GM19043 (cell line): ENCODE measurements around the gene ITLN2.
"Not testable (repeated sequence)": the region's sequence is repeated elsewhere in the genome, so short reads cannot be mapped to it uniquely, and the experiment has no call there.

Source experiments
- ATAC-seq: cut with Tn5 transposase; IDR thresholded peaks from one replicate; pipeline ENCODE4 v1.9.1; 2021; ENCODE audit warnings: low read depth; ENCODE audit not compliant: unreplicated experiment

Gene ITLN2

DNA sequence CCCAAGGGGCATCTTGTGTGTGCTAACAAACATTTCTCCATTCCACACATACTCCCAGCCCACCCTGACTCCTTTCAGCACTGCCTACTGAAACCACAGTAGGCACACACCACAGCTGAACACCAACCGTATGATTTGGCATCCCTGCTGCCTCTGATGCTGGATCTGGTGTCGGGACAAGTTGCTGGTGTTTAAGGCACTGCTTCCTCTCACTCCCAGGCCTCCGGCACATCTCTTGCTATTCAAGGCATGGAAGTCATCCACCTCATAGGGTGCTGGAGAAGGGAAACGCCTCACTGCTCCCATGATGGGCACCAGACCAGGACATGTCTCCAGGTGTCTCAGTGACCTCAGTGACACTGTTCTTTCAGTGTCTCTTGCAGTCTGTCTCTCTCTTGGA, 2.4 kb upstream of the ITLN2 start:
- ATAC-seq, result no peak

DNA sequence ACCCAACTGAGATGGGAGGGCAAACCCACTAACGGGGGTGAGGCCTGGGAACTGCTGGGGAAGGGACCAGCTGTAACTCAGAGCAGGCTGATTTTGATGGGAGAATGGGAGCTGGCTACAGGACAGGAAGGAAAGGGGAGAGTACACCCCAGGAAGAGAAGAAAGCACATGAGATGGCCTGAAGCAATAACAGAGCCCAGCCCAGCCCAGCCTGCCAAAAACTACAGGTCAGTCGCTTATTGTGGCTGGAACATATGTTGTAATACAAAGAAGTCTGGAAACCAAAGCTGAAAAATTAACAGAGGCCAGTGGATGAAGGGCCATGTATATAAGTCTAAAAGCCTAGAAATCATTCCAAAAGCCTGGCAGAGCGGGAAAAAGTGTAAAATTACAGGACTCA, 1.6 kb downstream of the ITLN2 start:
- ATAC-seq, result no peak

GRCh38 chr1:160952129-160952510, 2.5 kb downstream of the ITLN2 start:
- no peak for ATAC-seq

GRCh38 chr1:160951443-160952128, 3.0 kb downstream of the ITLN2 start:
- peak; percentile 53 for ATAC-seq

- ATAC-seq, result no peak
These were observed 4.0 kb downstream of the ITLN2 start for GRCh38 chr1:160950657-160951056.

DNA sequence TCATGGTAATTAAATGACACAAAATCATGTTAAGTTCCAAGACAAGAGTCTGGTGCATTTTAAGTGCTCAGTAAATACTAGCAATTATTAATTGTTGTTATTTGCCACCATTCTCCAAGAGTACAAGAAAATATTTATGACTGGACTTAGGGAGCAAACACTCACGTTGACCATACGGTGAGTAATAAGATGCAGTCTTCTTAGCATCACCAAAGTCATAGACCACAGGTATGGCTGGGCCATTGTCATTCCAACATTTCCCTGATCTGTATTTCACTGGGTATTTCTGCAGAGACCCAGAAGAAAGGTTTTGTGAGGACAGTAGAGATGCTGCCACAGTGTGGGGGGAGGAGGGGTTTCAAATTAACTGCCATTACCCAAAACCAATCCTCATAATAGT, 4.7 kb downstream of the ITLN2 start:
- ATAC-seq, result no peak

GRCh38 chr1:160949216-160949880, 5.3 kb downstream of the ITLN2 start:
- ATAC-seq, result not testable (repeated sequence)

- ATAC-seq, result not testable (repeated sequence)
These were observed 7.3 kb downstream of the ITLN2 start for GRCh38 chr1:160947174-160947759.

GRCh38 chr1:160945881-160946280, 8.7 kb downstream of the ITLN2 start:
- ATAC-seq, result not testable (repeated sequence)

DNA sequence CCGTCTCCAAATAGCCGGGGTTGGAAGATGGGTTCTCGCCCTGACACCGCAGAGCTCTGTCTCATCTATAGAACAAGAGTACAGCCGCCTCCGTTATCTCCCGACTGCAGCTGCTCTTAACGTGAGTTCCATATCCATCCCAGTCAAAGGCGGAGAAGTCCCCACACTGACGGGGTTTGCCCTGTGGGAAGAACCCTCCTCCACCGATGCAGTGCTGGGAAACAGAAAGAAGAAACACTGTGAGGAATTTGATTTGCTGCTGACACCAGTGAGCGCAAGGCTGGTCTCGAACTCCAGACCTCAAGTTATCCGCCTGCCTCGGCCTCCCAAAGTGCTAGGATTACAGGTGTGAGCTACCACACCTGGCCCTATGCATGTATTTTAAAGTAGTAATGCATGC, 9.5 kb downstream of the ITLN2 start:
- ATAC-seq, result no peak

GRCh38 chr1:160942926-160943325, 11.7 kb downstream of the ITLN2 start:
- no peak for ATAC-seq

DNA sequence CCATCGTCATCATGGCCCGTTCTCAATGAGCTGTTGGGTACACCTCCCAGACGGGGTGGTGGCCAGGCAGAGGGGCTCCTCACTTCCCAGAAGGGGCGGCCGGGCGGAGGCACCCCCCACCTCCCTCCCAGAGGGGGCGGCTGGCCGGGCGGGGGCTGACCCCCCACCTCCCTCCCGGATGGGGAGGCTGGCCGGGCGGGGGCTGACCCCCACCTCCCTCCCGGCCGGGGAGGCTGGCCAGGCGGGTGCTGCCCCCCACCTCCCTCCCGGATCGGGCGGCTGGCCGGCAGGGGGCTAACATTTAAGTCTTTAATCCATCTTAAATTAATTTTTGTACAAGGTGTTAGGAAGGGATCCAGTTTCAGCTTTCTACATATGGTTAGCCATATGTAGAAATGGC, 17.9 kb downstream of the ITLN2 start:
- not testable (repeated sequence) for ATAC-seq

DNA sequence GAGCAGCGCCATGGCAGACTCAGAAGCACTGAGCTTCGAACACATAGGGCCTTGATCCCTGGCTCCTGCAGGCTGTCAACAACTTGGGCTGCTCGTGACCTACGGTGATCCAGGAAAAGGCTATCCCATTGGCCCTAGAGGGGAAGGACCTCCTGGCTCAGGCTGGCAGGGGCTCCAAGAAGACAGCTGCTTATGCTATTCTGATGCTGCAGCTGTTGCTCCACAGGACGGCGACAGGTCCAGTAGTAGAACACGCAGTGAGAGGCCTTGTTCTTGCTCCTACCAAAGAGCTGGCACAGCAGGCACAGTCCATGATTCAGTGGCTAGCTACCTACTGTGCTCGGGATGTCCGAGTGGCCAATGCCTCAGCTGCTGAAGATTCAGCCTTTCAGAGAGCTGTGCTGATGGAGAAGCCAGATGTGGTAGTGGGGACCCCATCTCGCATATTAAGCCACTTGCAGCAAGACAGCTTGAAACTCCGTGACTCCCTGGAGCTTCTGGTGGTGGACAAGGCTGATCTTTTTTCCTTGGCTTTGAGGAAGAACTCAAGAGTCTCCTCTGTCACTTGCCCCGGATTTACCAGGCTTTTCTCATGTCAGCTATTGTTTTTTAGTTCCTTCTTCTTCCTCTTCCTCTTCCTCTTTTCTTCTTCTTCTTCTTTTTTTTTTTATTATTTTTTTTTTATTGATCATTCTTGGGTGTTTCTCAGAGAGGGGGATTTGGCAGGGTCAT, 18.9 kb downstream of the ITLN2 start:
- ATAC-seq, result no peak

DNA sequence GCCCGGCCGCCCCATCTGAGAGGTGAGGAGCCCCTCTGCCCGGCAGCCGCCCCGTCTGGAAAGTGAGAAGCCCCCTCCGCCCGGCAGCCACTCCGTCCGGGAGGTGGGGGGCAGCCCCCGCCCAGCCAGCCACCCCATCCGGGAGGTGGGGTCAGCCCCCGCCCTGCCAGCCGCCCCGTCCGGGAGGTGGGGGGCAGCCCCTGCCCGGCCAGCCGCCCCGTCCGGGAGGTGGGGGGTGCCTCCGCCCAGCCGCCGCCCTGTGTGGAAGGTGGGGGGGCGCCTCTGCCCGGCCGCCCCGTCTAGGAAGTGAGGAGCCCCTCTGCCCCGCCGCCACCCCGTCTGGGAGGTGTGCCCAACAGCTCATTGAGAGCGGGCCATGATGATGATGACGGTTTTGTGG, 21.3 kb downstream of the ITLN2 start:
- ATAC-seq, result not testable (repeated sequence)

DNA sequence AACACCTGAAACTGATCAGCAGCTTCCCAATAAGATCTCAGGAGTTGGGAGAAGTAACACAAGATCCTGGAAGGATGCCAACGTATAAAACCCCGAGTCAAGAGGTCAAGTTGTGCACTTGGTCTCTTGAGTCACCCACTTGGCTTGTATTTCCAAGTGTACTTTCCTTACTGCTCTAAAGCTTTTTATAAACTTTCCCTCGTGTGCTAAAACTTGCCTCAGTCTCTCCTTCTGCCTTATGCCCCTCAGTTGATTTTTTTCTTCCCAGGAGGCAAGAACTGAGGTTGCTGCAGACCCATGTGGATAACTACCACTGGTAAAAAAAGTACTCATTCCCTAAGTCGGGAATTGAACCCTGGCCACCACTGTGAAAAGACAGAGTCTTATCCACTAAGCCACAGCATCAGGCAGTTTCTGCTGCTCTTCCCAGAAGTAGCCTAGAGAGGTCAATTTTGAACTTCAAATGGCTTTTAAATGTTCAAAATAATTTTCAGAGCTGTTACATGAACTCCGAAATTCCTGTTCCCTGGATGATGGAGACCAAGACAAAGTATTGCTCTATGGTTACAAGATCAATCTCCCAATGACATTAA, 28.9 kb downstream of the ITLN2 start:
- ATAC-seq, result no peak

DNA sequence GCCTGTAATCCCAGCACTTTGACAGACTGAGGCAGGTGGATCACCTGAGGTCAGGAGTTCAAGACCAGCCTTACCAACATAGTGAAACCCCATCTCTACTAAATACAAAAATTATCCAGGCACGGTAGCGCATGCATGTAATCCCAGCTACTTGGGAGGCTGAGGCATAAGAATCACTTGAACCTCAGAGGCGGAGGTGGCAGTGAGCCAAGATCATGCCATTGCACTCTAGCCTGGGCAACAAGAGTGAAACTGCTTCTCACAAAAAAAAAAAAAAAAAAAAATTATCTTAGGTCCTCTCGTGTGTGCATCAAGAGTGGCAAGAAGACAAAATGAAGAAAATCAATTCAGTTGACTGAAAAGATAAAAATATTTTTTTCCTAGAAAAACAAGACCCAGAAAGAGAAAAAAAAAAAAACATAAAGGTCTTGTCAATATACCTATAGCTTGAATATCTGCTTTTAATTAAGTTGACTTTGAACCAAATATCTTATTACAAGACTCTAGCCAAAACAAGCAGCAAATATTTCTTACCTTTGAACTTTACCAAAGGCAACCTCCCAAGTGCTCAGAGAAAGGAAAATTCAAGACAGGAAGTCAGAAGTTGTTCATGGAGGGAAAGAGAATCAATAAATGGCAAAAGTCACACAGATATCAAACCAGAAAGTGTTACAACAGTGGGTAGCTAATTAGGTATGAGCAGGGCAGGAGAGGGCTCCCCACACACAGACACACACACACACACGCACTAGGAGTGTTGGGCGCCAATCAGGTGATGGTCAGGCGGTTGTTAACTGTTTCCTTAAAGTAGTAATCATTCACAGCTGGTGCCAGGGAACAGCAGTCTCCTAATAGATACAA, 29.6 kb downstream of the ITLN2 start:
- no peak for ATAC-seq

GRCh38 chr1:160916666-160917065, 37.9 kb downstream of the ITLN2 start:
- ATAC-seq, result no peak

GRCh38 chr1:160913229-160913628, 41.4 kb downstream of the ITLN2 start:
- ATAC-seq, result not testable (repeated sequence)

DNA sequence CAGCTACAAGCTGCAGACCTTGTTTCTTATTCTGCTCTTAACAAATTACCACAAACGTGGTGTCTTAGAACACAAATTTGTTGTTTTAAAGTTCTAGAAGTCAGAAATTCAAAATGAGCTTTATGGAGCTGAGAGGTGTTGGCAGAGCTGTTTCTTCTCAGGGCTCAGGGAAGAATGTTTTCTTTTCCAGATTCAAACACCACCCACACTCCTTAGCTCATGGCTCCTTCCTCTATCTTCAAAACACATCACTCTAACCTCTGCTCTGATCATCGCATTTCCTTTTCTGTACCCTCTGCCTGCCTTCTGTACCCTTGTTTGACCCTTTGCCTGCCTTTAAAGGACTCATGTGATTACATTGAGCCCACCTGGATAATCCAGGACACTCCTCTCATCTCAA, 42.7 kb downstream of the ITLN2 start:
- no peak for ATAC-seq

- ATAC-seq, result no peak
These were observed 43.2 kb downstream of the ITLN2 start for GRCh38 chr1:160911441-160911840.
